H9 (cell line): ENCODE results near the gene PLEKHM3. TPM values are rescaled to one million over a fixed set of nuclear protein-coding genes. Genes with fewer than 3 reads are reported as not detected.

Source experiments
- DNase-seq: peaks from one replicate; pipeline ENCODE4 v3.0.0-alpha.2; 2017
- H2AFZ ChIP-seq: one replicate; pipeline ENCODE4 v1.6.1; 2013; ENCODE audit warnings: mild to moderate bottlenecking, low read length, control low read depth, moderate library complexity
- H2AK5ac ChIP-seq: 2 replicates; pipeline ENCODE4 v1.6.1; 2013; ENCODE audit warnings: low read length, control low read depth, mixed read lengths; ENCODE audit not compliant: insufficient read length
- H2BK120ac ChIP-seq: one replicate; pipeline ENCODE4 v1.6.1; 2013; ENCODE audit warnings: low read depth, mild to moderate bottlenecking, low read length, control low read depth, inconsistent platforms; ENCODE audit not compliant: poor library complexity, severe bottlenecking
- H2BK12ac ChIP-seq: 2 replicates; pipeline ENCODE4 v1.6.1; 2013; ENCODE audit warnings: low read length, control low read depth, mixed read lengths, low read depth; ENCODE audit not compliant: insufficient read length
- H2BK15ac ChIP-seq: 2 replicates; pipeline ENCODE4 v1.6.1; 2013; ENCODE audit warnings: low read depth, low read length, control low read depth
- H2BK20ac ChIP-seq: one replicate; pipeline ENCODE4 v1.6.1; 2013; ENCODE audit warnings: low read depth, mild to moderate bottlenecking, low read length, control low read depth, inconsistent platforms; ENCODE audit not compliant: poor library complexity, severe bottlenecking
- H2BK5ac ChIP-seq: 2 replicates; pipeline ENCODE4 v1.6.1; 2013; ENCODE audit warnings: low read length, control low read depth, mixed read lengths; ENCODE audit not compliant: insufficient read length
- H3K14ac ChIP-seq: 2 replicates; pipeline ENCODE4 v1.6.1; 2013; ENCODE audit warnings: low read length, control low read depth; ENCODE audit not compliant: insufficient read depth
- H3K18ac ChIP-seq: 2 replicates; pipeline ENCODE4 v1.6.1; 2013; ENCODE audit warnings: low read depth, mild to moderate bottlenecking, mixed read lengths, low read length, control low read depth; ENCODE audit not compliant: insufficient read length
- H3K23ac ChIP-seq: 2 replicates; pipeline ENCODE4 v1.6.1; 2013; ENCODE audit warnings: low read length, control low read depth, mixed read lengths, low read depth; ENCODE audit not compliant: insufficient read length
- H3K23me2 ChIP-seq: 2 replicates; pipeline ENCODE4 v1.6.1; 2013; ENCODE audit warnings: low read depth, mild to moderate bottlenecking, mixed read lengths, low read length, control low read depth; ENCODE audit not compliant: insufficient read length, poor library complexity, severe bottlenecking
- H3K27ac ChIP-seq: 2 replicates; pipeline ENCODE4 v1.5.1; 2013; ENCODE audit warnings: low read length, control low read depth, mixed read lengths, low read depth; ENCODE audit not compliant: insufficient read length
- H3K27me3 ChIP-seq: 2 replicates; pipeline ENCODE4 v1.6.1; 2013; ENCODE audit warnings: low read length, control low read depth, inconsistent platforms; ENCODE audit not compliant: insufficient read depth
- H3K4ac ChIP-seq: 2 replicates; pipeline ENCODE4 v1.6.1; 2013; ENCODE audit warnings: low read depth, mild to moderate bottlenecking, control low read depth, inconsistent platforms, low read length, moderate library complexity
- H3K4me1 ChIP-seq: 2 replicates; pipeline ENCODE4 v1.6.1; 2013; ENCODE audit warnings: low read length, control low read depth, inconsistent platforms; ENCODE audit not compliant: insufficient read depth
- H3K4me2 ChIP-seq: 2 replicates; pipeline ENCODE4 v1.6.1; 2013; ENCODE audit warnings: low read length, control low read depth, mixed read lengths; ENCODE audit not compliant: insufficient read length, insufficient read depth
- H3K56ac ChIP-seq: 2 replicates; pipeline ENCODE4 v1.6.1; 2013; ENCODE audit warnings: low read depth, mild to moderate bottlenecking, mixed read lengths, low read length, control low read depth; ENCODE audit not compliant: insufficient read length
- H3K79me1 ChIP-seq: 2 replicates; pipeline ENCODE4 v1.6.1; 2013; ENCODE audit warnings: low read depth, mild to moderate bottlenecking, moderate library complexity, low read length, control low read depth, inconsistent platforms; ENCODE audit not compliant: insufficient read depth, poor library complexity, severe bottlenecking
- H3K79me2 ChIP-seq: 2 replicates; pipeline ENCODE4 v1.6.1; 2013; ENCODE audit warnings: low read length, control low read depth, inconsistent platforms; ENCODE audit not compliant: insufficient read depth
- H3K9ac ChIP-seq: 2 replicates; pipeline ENCODE4 v1.6.1; 2013; ENCODE audit warnings: low read length, control low read depth, mixed read lengths; ENCODE audit not compliant: insufficient read length; ENCODE audit errors: extremely low read depth
- H3K9me3 ChIP-seq: one replicate; pipeline ENCODE4 v1.6.1; 2013; ENCODE audit warnings: low read depth, low read length, inconsistent platforms; ENCODE audit not compliant: control insufficient read depth
- H3T11ph ChIP-seq: one replicate; pipeline ENCODE4 v1.6.1; 2013; ENCODE audit warnings: mild to moderate bottlenecking, low read length, control low read depth, inconsistent platforms
- H4K20me1 ChIP-seq: one replicate; pipeline ENCODE4 v1.6.1; 2013; ENCODE audit not compliant: control insufficient read depth, insufficient read length, insufficient read depth
- H4K5ac ChIP-seq: 2 replicates; pipeline ENCODE4 v1.6.1; 2013; ENCODE audit warnings: low read depth, mild to moderate bottlenecking, mixed read lengths, low read length, control low read depth; ENCODE audit not compliant: insufficient read length
- H4K8ac ChIP-seq: replicated peaks from 2 replicates; pipeline ENCODE4 v1.6.1; 2013; ENCODE audit warnings: low read length, control low read depth, mixed read lengths, low read depth; ENCODE audit not compliant: insufficient read length
- H4K91ac ChIP-seq: 2 replicates; pipeline ENCODE4 v1.6.1; 2013; ENCODE audit warnings: low read depth, mild to moderate bottlenecking, moderate library complexity, mixed read lengths, low read length, control low read depth; ENCODE audit not compliant: insufficient read length
- H3K27ac Mint-ChIP-seq, 3 experiments: 2 replicates in 2 of 3; 3 replicates in 1 of 3; pipeline ENCODE4 v1.8.0; 2020 to 2021; ENCODE audit warnings: mixed read lengths in 3 of 3, mild to moderate bottlenecking in 1 of 3, moderate library complexity in 1 of 3
- H3K27me3 Mint-ChIP-seq: 2 replicates; pipeline ENCODE4 v1.8.0; 2021; ENCODE audit warnings: low read depth, mild to moderate bottlenecking, moderate library complexity, mixed read lengths
- H3K36me3 Mint-ChIP-seq, 3 experiments: 2 replicates in 2 of 3; 3 replicates in 1 of 3; pipeline ENCODE4 v1.8.0; 2020 to 2021; ENCODE audit warnings: low read depth in 3 of 3, mixed read lengths in 3 of 3; ENCODE audit not compliant: insufficient read depth in 1 of 3
- H3K4me1 Mint-ChIP-seq, 2 experiments: 2 replicates each; pipeline ENCODE4 v1.8.0; 2020; ENCODE audit warnings: mixed read lengths in 2 of 2
- H3K4me3 Mint-ChIP-seq, 2 experiments: 2 replicates in 1 of 2; 3 replicates in 1 of 2; pipeline ENCODE4 v1.8.0; 2020 to 2021; ENCODE audit warnings: mild to moderate bottlenecking in 2 of 2, mixed read lengths in 2 of 2, moderate library complexity in 1 of 2
- H3K9me3 Mint-ChIP-seq, 2 experiments: 2 replicates in 1 of 2; 3 replicates in 1 of 2; pipeline ENCODE4 v1.8.0; 2020; ENCODE audit warnings: mild to moderate bottlenecking in 2 of 2, mixed read lengths in 2 of 2, moderate library complexity in 1 of 2
- WGBS: extraction: QIAGEN DNeasy Blood & Tissue Kit; methylation state at CpG from one replicate; pipeline ENCODE4 v1.1.7; 2013; ENCODE audit warnings: missing lambda C conversion rate, low lambda C conversion rate, mixed read lengths; ENCODE audit not compliant: insufficient read length; ENCODE audit errors: extremely low coverage; 5-methylcytosine and 5-hydroxymethylcytosine counted together
- total RNA-seq: library from RNA; stranded (reverse); gene quantifications from 2 replicates; pipeline ENCODE4 v1.2.1, GENCODE V29; 2021
- TF ChIP-seq, protein P1 (sequence below): fragments of 200-600 bp; sonication (generic); conservative IDR thresholded peaks from 3 replicates; pipeline ENCODE4 v1.8.0; 2021; ENCODE audit warnings: antibody characterized with exemption, mild to moderate bottlenecking

The PLEKHM3 gene
- total RNA-seq, 1 experiment from 2014 or later = 7.5 TPM

DNA sequence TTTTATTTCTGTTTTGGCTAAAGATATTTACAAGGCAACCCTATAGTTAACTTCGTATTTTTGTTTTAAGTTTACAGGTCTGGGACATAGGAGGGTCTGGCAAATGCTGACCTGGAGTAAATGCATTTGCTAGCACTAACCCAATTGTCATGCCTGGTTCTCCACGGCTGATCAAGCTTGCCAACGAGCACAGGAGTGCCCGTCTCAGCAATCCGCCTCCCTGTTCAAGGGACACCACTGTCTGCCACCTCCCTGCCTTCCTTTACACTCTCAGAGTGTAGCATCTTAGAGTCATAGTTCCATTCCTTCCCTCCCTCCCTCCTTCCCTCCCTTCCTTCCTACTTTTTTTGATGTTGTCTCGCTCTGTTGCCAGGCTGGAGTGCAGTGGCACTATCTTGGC lies 104.6 kb downstream of the PLEKHM3 start:
- Histone ChIP-seq H3K4me1 (no peaks in the 10 kb centered on the region; the same call in 1 of the 2 replicates), H3K23me2 (no peaks in the 10 kb centered on the region), H3K4ac (no peak overlapping the region), H3K79me2 (no peaks in the 10 kb centered on the region), H4K20me1 (no peaks in the 10 kb centered on the region), H3K9me3 (no peaks in the 10 kb centered on the region), H4K91ac (no peak overlapping the region), H2BK120ac (no peak overlapping the region), H3K27me3 (no peaks in the 10 kb centered on the region), H3K27ac (no peak overlapping the region), H3K56ac (no peak overlapping the region), H3K23ac (no peak overlapping the region), H2BK20ac (no peak overlapping the region), H4K8ac (no peak overlapping the region), H3K79me1 (no peaks in the 10 kb centered on the region), H2BK15ac (no peak overlapping the region), H2BK5ac (no peak overlapping the region), H3K9ac (no peak overlapping the region), H3K4me2 (no peak overlapping the region), H4K5ac (no peak overlapping the region), H3K14ac (no peak overlapping the region; the same call in 1 of the 2 replicates), H2AK5ac (no peak overlapping the region), H2AFZ (no peak overlapping the region), H3K18ac (no peak overlapping the region), H3T11ph (no peak overlapping the region), H2BK12ac (no peak overlapping the region)
- TF ChIP-seq, protein P1, sequence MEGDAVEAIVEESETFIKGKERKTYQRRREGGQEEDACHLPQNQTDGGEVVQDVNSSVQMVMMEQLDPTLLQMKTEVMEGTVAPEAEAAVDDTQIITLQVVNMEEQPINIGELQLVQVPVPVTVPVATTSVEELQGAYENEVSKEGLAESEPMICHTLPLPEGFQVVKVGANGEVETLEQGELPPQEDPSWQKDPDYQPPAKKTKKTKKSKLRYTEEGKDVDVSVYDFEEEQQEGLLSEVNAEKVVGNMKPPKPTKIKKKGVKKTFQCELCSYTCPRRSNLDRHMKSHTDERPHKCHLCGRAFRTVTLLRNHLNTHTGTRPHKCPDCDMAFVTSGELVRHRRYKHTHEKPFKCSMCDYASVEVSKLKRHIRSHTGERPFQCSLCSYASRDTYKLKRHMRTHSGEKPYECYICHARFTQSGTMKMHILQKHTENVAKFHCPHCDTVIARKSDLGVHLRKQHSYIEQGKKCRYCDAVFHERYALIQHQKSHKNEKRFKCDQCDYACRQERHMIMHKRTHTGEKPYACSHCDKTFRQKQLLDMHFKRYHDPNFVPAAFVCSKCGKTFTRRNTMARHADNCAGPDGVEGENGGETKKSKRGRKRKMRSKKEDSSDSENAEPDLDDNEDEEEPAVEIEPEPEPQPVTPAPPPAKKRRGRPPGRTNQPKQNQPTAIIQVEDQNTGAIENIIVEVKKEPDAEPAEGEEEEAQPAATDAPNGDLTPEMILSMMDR = no peak
- H3K36me3 Mint-ChIP-seq = peaks cover 1 to 6% (median 4%) of the 10 kb centered on the region in 3 experiments; a peak in 4 of 7 replicates
- no CpG with 5 or more reads among the region's 6 CpGs for WGBS
- H3K9me3 Mint-ChIP-seq = no peaks in the 10 kb centered on the region
- no peak for DNase-seq
- H3K4me3 Mint-ChIP-seq = no peak overlapping the region
- H3K27me3 Mint-ChIP-seq = no peaks in the 10 kb centered on the region
- H3K4me1 Mint-ChIP-seq = peaks cover 15 to 18% of the 10 kb centered on the region in 2 experiments
- peak overlapping the region in 1 of 3 experiments; percentile 39; a peak in 1 of 7 replicates for H3K27ac Mint-ChIP-seq
